ENCODE results near the gene ARRB1. TPM values are rescaled to one million over a fixed set of nuclear protein-coding genes. Genes with fewer than 3 reads are reported as not detected.
A peak's percentile ranks its signal among the peaks of the same experiment; 100 is the strongest.

ARRB1 gene
- total and polyA plus RNA-seq, 9 of the 15 experiments (the other 6 are each of a cell fraction or from before 2014, with no cell fraction given) = 6.6 to 45.4 (median 28.5) TPM

GRCh38 chr11:75342966-75343870 lies 8.2 kb downstream of the ARRB1 start (continued):
- TF ChIP-seq GATAD2B (IDR thresholded peaks at IDR 0.05; ENCODE audit: borderline replicate concordance) (peak; percentile 41; the same call in 1 of the 2 replicates), ZNF431 (CRISPR knock-in tag; IDR thresholded peaks at IDR 0.05) (no peak), PKNOX1 (IDR thresholded peaks at IDR 0.05) (0 out of 2 replicates have a peak, but pooled peaks have one; percentile 6), ZNF639 (CRISPR knock-in tag; conservative IDR thresholded peaks at IDR 0.05 in 1 of 2, IDR thresholded peaks at IDR 0.05 in 1 of 2) (0 out of 4 replicates have a peak, but pooled peaks of 1 of the 2 experiments have one; percentile 22), XRCC5 (IDR thresholded peaks at IDR 0.05; ENCODE audit: low read depth, low read length) (no peak), ZBTB12 (CRISPR knock-in tag; IDR thresholded peaks at IDR 0.05) (no peak), RFX5 (IDR thresholded peaks at IDR 0.05; ENCODE audit: low read depth, low read length) (no peak), ZBTB26 (CRISPR knock-in tag; IDR thresholded peaks at IDR 0.05) (no peak), ZNF133 (CRISPR knock-in tag; IDR thresholded peaks at IDR 0.05) (no peak), NR2C2 (CRISPR knock-in tag; IDR thresholded peaks at IDR 0.05) (0 out of 2 replicates have a peak, but pooled peaks have one; percentile 37), NR2C2 (tag; IDR thresholded peaks at IDR 0.05) (peak; percentile 69), MAZ (CRISPR knock-in tag; conservative IDR thresholded peaks at IDR 0.05 in 1 of 2, IDR thresholded peaks at IDR 0.05 in 1 of 2) (0 out of 4 replicates have a peak, but pooled peaks of 1 of the 2 experiments have one; percentile 12), WHSC1 (IDR thresholded peaks at IDR 0.05; ENCODE audit: low read length) (no peak), ATF3 (IDR thresholded peaks at IDR 0.05) (peak; percentile 97), ATF3 (CRISPR knock-in tag; conservative IDR thresholded peaks at IDR 0.05) (peak; percentile 75), CREB5 (CRISPR knock-in tag; IDR thresholded peaks at IDR 0.05) (no peak), ZNF277 (CRISPR knock-in tag; IDR thresholded peaks at IDR 0.05; ENCODE audit: borderline replicate concordance) (no peak)
